Stimulated activated CD4-positive, alpha-beta T cell treated with anti-CD3 and anti-CD28 coated beads, Interleukin-2, amount 100 ng/mL, for 4 hours (primary cell): ENCODE measurements around the gene UBALD2.
"Not testable (repeated sequence)": the region's sequence is repeated elsewhere in the genome, so short reads cannot be mapped to it uniquely, and the experiment has no call there.

Experiments
- DNase-seq: peaks from one replicate; pipeline ENCODE4 v3.0.0-alpha.2; 2020; ENCODE audit warnings: low read depth

The UBALD2 gene

DNA sequence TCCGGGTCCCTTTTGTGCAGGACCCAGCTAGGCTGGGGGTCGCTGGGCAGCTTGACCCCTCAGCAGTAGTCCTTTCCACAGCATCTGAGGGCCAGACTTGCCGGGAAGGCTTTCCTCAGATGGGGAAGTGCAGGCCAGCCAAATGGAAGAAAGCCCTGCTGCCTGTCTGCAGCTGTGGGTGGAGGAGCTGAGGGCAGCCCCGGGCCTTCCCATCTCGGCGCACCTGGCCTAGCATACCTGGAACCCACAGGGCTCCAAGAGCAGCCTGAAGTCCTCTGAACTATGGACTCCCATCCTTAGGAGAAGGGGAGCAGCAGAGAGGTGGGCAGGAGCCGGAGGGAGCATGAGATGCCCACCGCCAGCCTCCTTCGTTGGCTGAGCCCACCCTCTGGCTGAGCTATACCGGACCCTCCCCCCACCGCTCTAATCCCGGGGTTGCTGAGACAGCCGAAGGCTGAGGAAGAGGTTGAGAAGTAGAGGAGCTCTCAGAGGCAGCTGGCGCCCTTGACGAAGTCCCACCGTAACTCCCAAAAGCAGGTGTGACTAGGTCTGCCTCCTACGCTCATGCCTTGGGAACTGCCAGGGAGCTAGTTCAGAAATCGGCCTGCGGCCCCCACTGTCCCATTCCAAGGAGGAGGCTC, 13.2 kb downstream of the UBALD2 start:
- DNase-seq, result no peak

- DNase-seq, result peak; percentile 80
Observed at GRCh38 chr17:76278952-76279741, 14.0 kb downstream of the UBALD2 start.

- DNase-seq, result no peak
Observed at GRCh38 chr17:76279742-76280287, 14.7 kb downstream of the UBALD2 start.

DNA sequence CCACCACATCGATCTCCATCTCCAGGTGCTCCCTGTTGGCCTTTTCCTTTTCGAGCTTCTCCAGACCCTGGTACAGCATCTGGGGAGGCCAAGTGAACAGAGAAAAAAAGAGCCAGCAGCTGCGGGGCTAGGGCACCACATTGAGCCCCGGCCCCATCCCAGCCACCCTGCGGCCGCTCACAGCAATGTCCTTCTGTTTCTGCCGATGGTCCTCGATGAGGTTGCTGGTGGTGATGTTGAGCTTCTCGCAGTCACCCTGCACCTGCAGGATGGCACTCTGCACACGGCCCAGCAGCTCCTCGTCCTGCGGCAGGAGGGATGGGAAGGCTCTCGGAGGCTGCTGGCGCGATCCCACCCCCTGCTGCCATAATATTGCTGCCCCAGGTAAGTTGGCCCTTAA, 15.5 kb downstream of the UBALD2 start:
- DNase-seq, result no peak

GRCh38 chr17:76281573-76282371, 16.6 kb downstream of the UBALD2 start:
- no peak for DNase-seq

DNA sequence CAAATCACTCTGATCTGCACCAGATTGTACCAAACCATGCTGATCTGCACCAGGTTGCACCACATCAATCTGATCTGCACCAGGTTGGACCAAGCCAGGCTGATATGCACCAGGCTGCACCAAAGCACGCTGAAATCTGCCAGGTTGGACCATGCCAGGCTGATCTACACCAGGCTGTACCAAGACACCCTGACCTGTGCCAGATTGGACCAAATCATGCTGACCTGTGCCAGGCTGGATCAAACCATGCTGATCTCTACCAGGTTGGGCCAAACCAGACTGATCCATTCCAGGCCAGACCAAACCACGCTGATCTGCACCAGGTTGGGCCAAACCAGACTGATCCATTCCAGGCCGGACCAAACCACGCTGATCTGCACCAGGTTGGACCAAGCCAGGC, 27.4 kb downstream of the UBALD2 start:
- no peak for DNase-seq

GRCh38 chr17:76293106-76293505, 28.0 kb downstream of the UBALD2 start:
- DNase-seq, result no peak

- no peak for DNase-seq
Observed at GRCh38 chr17:76296186-76296585, 31.0 kb downstream of the UBALD2 start.

GRCh38 chr17:76296889-76297288, 31.7 kb downstream of the UBALD2 start:
- DNase-seq, result no peak

DNA sequence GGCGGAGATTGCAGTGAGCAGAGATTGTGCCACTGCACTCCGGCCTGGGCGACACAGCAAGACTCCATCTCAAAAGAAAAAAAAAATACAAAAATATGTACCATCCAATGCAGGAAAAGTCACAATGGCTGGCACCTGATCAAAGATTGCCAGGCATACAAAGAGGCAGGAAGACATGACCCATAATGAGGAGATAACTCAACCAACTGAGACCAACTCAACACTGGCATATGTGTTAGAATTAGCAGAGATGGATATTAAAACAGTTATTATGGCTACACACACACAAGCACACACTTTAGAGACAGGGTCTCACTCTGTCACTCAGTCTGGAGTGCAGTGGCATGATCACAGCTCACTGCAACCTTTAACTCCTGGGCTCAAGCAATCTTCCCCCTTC, 32.3 kb downstream of the UBALD2 start:
- no peak for DNase-seq

DNA sequence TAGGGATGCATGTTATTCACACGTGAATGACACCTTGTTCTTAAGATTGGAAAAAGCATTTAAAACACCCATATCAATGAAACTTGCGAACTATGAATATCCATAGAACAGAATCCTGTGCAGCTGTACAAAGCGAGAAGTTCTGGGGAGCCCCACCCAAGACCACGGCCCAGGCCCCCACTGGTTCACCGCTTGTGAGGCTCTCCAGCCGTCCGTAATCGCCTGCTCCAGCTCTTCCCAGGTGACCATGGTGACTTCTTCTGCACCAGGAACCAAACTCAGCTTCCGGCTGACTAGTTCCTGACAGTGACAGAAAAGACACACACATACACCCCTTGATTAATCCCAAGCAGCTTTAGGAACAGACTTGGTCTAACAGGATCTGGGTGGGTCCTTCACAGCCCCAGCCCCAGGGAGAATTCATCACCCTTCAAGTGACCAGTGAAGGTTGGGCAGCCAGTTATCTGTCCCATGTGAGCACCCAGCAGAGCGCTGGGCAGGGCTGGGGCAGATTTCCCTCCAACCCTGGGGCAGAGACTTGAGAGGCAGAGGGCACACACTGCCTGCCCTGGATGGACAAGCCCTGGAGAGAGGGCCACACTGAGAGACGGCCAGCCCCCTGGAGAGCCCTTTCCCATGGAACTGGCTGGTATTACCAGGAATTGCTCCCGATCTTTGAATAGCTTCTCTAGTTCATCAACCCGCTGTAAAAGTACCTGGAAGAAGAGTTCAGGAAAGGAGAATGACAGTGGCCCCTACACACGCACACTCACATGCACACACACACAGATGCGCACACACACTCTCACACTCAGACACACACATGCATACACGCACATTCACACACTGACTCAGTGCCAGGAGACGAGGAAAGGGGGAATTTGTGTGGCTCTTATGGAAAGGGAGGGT, 39.3 kb downstream of the UBALD2 start:
- DNase-seq, result no peak

DNA sequence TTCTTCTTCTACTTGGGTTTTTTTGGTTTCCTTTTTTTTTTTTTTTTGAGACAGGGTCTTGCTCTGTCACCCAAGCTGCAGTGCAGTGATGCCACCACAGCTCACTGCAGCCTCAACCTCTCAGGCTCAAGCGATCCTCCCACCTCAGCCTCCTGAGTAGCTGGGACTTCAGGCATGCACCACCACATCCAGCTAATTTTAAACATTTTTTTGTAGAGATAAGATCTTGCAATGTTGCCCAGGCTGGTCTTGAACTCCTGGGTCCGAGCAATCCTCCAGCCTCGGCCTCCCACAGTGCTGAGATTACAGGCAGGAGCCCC, 39.9 kb downstream of the UBALD2 start:
- DNase-seq, result not testable (repeated sequence)

- no peak for DNase-seq
Observed at GRCh38 chr17:76307299-76307965, 42.3 kb downstream of the UBALD2 start.

DNA sequence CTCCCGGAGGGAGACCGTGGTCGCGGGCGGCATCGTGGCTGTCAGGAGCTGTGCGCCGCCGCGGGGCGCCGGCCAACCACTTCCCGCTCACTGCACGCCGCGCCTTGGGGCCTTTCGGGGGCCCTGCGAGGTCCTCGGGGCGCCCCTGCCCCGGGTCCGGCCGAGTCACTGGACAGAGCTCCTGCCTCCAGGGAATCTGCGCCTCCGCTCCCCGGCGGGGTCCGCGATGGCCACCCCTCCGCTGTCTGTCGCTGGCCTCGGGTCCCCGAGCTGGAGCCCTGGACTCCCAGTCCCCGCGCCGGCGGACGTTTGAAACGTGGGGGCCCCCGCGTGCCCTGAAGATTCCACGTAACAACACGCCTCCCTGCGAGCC, 42.8 kb downstream of the UBALD2 start, which contains the start of gene QRICH2:
TSS of gene QRICH2 (minus strand) at position 311 of the 373 bp plus-strand sequence. CDS start at position 33, 278 bp downstream.
- DNase-seq, result no peak

GRCh38 chr17:76309461-76309860, 44.3 kb downstream of the UBALD2 start:
- no peak for DNase-seq

DNA sequence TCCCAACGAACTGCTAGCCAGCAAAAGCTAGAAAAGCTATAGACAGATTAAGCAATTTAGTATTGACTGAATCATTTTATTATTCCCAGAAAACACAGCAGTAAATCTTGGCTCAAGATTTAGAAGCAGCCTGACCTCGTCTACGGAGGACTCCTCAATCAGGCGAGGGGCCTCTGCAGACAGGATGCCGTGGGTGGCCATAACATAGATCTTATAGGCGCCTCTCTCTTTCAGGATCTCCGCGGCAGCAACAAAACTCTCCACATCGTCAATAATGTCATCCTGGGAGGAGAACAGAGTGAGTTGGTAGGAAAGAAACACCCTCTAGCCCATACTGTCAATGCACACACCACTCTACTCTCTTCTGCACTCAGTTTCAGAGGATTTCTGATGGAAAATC, 47.6 kb downstream of the UBALD2 start:
- DNase-seq, result no peak

DNA sequence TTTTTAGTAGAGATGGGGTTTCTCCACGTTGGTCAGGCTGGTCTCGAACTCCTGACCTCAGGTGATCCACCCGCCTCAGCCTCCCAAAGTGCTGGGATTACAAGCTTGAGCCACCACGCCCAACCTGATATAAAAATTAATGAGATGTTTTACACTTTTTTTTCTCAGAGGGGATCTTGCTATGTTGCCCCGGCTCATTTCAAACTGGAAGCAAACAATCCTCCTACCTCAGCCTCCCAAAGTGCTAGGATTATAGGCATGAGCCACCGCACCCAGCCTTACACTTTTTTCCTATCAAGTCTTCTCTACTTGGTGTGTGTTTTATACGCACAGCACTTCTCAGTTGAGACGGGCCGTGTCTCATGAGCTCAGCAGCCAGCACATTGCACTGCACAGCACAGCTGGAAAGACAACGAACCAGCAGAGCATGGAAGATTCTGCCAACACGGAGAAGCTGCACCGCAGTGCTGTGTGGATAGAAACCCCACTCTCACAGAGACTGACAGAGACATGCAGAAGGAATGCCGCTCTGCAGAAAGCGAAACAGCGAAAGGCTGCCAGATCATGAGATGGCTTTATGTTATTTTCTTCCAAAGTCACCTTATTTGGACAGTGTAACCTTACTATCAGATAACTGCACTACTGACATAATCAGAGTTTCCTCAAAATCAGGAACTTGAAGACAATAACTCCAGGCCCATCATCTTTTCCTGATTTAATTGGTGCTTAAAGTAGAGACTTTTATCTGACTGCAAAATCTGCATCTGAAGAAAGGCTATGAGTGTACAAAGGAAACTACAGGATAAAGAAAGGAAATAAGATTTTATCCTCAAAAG, 49.5 kb downstream of the UBALD2 start:
- DNase-seq, result no peak

DNA sequence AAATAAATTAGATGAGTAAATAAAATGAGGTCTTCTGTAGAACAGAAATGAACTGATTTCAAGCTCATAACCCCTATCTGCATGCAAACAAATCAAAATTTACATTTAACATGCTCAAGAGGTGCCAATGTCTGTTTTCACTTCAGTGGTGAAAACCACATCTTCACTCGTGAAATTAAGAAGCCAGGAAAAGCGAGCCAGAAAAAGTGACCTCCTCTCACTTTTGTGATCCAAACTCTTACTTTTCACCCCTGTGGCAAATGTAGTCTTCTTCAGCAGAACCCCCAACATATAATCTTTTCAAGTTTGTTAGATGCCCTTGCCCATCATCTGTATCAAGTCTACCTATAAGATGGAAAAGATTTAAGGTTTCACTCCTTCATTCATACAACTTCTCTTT, 52.4 kb downstream of the UBALD2 start:
- no peak for DNase-seq

- DNase-seq, result no peak
Observed at GRCh38 chr17:76318586-76318985, 53.4 kb downstream of the UBALD2 start.
